Measurements from ENCODE around the gene NBPF6. TPM values are rescaled to one million over a fixed set of nuclear protein-coding genes. Genes with fewer than 3 reads are reported as not detected.
"Not testable (repeated sequence)": the region's sequence is repeated elsewhere in the genome, so short reads cannot be mapped to it uniquely, and the experiment has no call there.

Gene NBPF6
- total RNA-seq (2022) (not detected in 2 replicates), Bru-seq, nascent RNA (not detected), BruChase-seq, experiment 1, labeled RNA remaining after a 6-hour chase (not detected), BruChase-seq, experiment 2, labeled RNA remaining after a 2-hour chase (not detected)
- long read RNA-seq, result 0 reads

- H3K4me1 Mint-ChIP-seq (ENCODE audit: insufficient read depth, unreplicated experiment); H3K9me3 Mint-ChIP-seq (ENCODE audit: unreplicated experiment); H3K4me3 Mint-ChIP-seq (ENCODE audit: unreplicated experiment); BruUV-seq (replicated peaks); H3K27ac Mint-ChIP-seq (ENCODE audit: low read depth, unreplicated experiment); DNase-seq (ENCODE audit: unreplicated experiment); H3K36me3 Mint-ChIP-seq (ENCODE audit: insufficient read depth, unreplicated experiment); POLR2A ChIA-PET; CTCF ChIA-PET; intact Hi-C loops (cut with micrococcal nuclease); H3K27me3 Mint-ChIP-seq (ENCODE audit: insufficient read depth, unreplicated experiment): not testable (repeated sequence)
These were observed at the start of gene NBPF6 for GRCh38 chr1:108450043-108450442. Gene NBPF6 (plus strand): TSS chr1:108450343. CDS start chr1:108450602, 259 bp downstream.

- CTCF ChIA-PET; H3K4me1 Mint-ChIP-seq (ENCODE audit: insufficient read depth, unreplicated experiment); BruUV-seq (replicated peaks); DNase-seq (ENCODE audit: unreplicated experiment); H3K36me3 Mint-ChIP-seq (ENCODE audit: insufficient read depth, unreplicated experiment); H3K9me3 Mint-ChIP-seq (ENCODE audit: unreplicated experiment); H3K27me3 Mint-ChIP-seq (ENCODE audit: insufficient read depth, unreplicated experiment); intact Hi-C loops (cut with micrococcal nuclease); H3K4me3 Mint-ChIP-seq (ENCODE audit: unreplicated experiment); H3K27ac Mint-ChIP-seq (ENCODE audit: low read depth, unreplicated experiment); POLR2A ChIA-PET: not testable (repeated sequence)
These were observed 38.9 kb upstream of the NBPF6 start for GRCh38 chr1:108411098-108411833.

- H3K9me3 Mint-ChIP-seq (ENCODE audit: unreplicated experiment); CTCF ChIA-PET; H3K36me3 Mint-ChIP-seq (ENCODE audit: insufficient read depth, unreplicated experiment); H3K4me1 Mint-ChIP-seq (ENCODE audit: insufficient read depth, unreplicated experiment); intact Hi-C loops (cut with micrococcal nuclease); POLR2A ChIA-PET; H3K27ac Mint-ChIP-seq (ENCODE audit: low read depth, unreplicated experiment); BruUV-seq (replicated peaks); H3K27me3 Mint-ChIP-seq (ENCODE audit: insufficient read depth, unreplicated experiment); DNase-seq (ENCODE audit: unreplicated experiment); H3K4me3 Mint-ChIP-seq (ENCODE audit: unreplicated experiment): not testable (repeated sequence)
These were observed 30.0 kb upstream of the NBPF6 start for GRCh38 chr1:108420129-108420528.

- H3K27ac Mint-ChIP-seq (ENCODE audit: low read depth, unreplicated experiment); H3K4me1 Mint-ChIP-seq (ENCODE audit: insufficient read depth, unreplicated experiment); H3K36me3 Mint-ChIP-seq (ENCODE audit: insufficient read depth, unreplicated experiment); BruUV-seq (replicated peaks); H3K4me3 Mint-ChIP-seq (ENCODE audit: unreplicated experiment); H3K27me3 Mint-ChIP-seq (ENCODE audit: insufficient read depth, unreplicated experiment); H3K9me3 Mint-ChIP-seq (ENCODE audit: unreplicated experiment); DNase-seq (ENCODE audit: unreplicated experiment); intact Hi-C loops (cut with micrococcal nuclease); POLR2A ChIA-PET; CTCF ChIA-PET: not testable (repeated sequence)
These were observed 28.9 kb upstream of the NBPF6 start for GRCh38 chr1:108421061-108421916.

GRCh38 chr1:108426877-108427276, 23.3 kb upstream of the NBPF6 start:
- not testable (repeated sequence) for H3K4me3 Mint-ChIP-seq (ENCODE audit: unreplicated experiment)

GRCh38 chr1:108432002-108432401, 18.1 kb upstream of the NBPF6 start:
- BruUV-seq (replicated peaks); POLR2A ChIA-PET; H3K9me3 Mint-ChIP-seq (ENCODE audit: unreplicated experiment); CTCF ChIA-PET; DNase-seq (ENCODE audit: unreplicated experiment); H3K4me1 Mint-ChIP-seq (ENCODE audit: insufficient read depth, unreplicated experiment); H3K27me3 Mint-ChIP-seq (ENCODE audit: insufficient read depth, unreplicated experiment); H3K4me3 Mint-ChIP-seq (ENCODE audit: unreplicated experiment); intact Hi-C loops (cut with micrococcal nuclease); H3K36me3 Mint-ChIP-seq (ENCODE audit: insufficient read depth, unreplicated experiment); H3K27ac Mint-ChIP-seq (ENCODE audit: low read depth, unreplicated experiment): not testable (repeated sequence)

More at GRCh38 chr1:108426877-108427276, 23.3 kb upstream of the NBPF6 start:
- H3K9me3 Mint-ChIP-seq (ENCODE audit: unreplicated experiment); H3K27me3 Mint-ChIP-seq (ENCODE audit: insufficient read depth, unreplicated experiment); H3K4me1 Mint-ChIP-seq (ENCODE audit: insufficient read depth, unreplicated experiment); H3K27ac Mint-ChIP-seq (ENCODE audit: low read depth, unreplicated experiment); DNase-seq (ENCODE audit: unreplicated experiment); POLR2A ChIA-PET; CTCF ChIA-PET; BruUV-seq (replicated peaks); H3K36me3 Mint-ChIP-seq (ENCODE audit: insufficient read depth, unreplicated experiment); intact Hi-C loops (cut with micrococcal nuclease): not testable (repeated sequence)

GRCh38 chr1:108433404-108433803, 16.7 kb upstream of the NBPF6 start:
- H3K9me3 Mint-ChIP-seq (ENCODE audit: unreplicated experiment); BruUV-seq (replicated peaks); H3K27me3 Mint-ChIP-seq (ENCODE audit: insufficient read depth, unreplicated experiment); H3K27ac Mint-ChIP-seq (ENCODE audit: low read depth, unreplicated experiment); CTCF ChIA-PET; intact Hi-C loops (cut with micrococcal nuclease); H3K4me3 Mint-ChIP-seq (ENCODE audit: unreplicated experiment); POLR2A ChIA-PET; H3K36me3 Mint-ChIP-seq (ENCODE audit: insufficient read depth, unreplicated experiment); H3K4me1 Mint-ChIP-seq (ENCODE audit: insufficient read depth, unreplicated experiment); DNase-seq (ENCODE audit: unreplicated experiment): not testable (repeated sequence)

GRCh38 chr1:108438536-108438935, 11.6 kb upstream of the NBPF6 start:
- H3K4me1 Mint-ChIP-seq (ENCODE audit: insufficient read depth, unreplicated experiment); H3K27ac Mint-ChIP-seq (ENCODE audit: low read depth, unreplicated experiment); intact Hi-C loops (cut with micrococcal nuclease); H3K36me3 Mint-ChIP-seq (ENCODE audit: insufficient read depth, unreplicated experiment); POLR2A ChIA-PET; H3K27me3 Mint-ChIP-seq (ENCODE audit: insufficient read depth, unreplicated experiment); BruUV-seq (replicated peaks); DNase-seq (ENCODE audit: unreplicated experiment); CTCF ChIA-PET; H3K9me3 Mint-ChIP-seq (ENCODE audit: unreplicated experiment); H3K4me3 Mint-ChIP-seq (ENCODE audit: unreplicated experiment): not testable (repeated sequence)

GRCh38 chr1:108454521-108454920, 4.4 kb downstream of the NBPF6 start:
- H3K27me3 Mint-ChIP-seq (ENCODE audit: insufficient read depth, unreplicated experiment); DNase-seq (ENCODE audit: unreplicated experiment); H3K4me1 Mint-ChIP-seq (ENCODE audit: insufficient read depth, unreplicated experiment); CTCF ChIA-PET; POLR2A ChIA-PET; H3K4me3 Mint-ChIP-seq (ENCODE audit: unreplicated experiment); H3K27ac Mint-ChIP-seq (ENCODE audit: low read depth, unreplicated experiment); BruUV-seq (replicated peaks); intact Hi-C loops (cut with micrococcal nuclease); H3K9me3 Mint-ChIP-seq (ENCODE audit: unreplicated experiment); H3K36me3 Mint-ChIP-seq (ENCODE audit: insufficient read depth, unreplicated experiment): not testable (repeated sequence)
